Tibial nerve (tissue), 4 donors: Measurements from ENCODE around the gene ERI3.

ENCODE experiments used
- EP300 ChIP-seq, 2 donors: sonication (generic); formaldehyde crosslinking; IDR thresholded peaks; one replicate each; pipeline ENCODE4 v1.6.1; 2017; ENCODE audit warnings: antibody characterized with exemption in 2 of 2, mild to moderate bottlenecking in 1 of 2
- POLR2A ChIP-seq, 2 donors: fragments of 450-650 bp; IDR thresholded peaks; one replicate each; pipeline ENCODE4 v1.6.1; 2017; ENCODE audit warnings: antibody characterized with exemption in 2 of 2, mild to moderate bottlenecking in 2 of 2, moderate library complexity in 2 of 2
- TF ChIP-seq, protein P1 (sequence below), 5 experiments: fragments of 200-600 bp in 3 of 5; fragments of 450-650 bp in 2 of 5; sonication (generic) in 3 of 5; IDR thresholded peaks; one replicate each; pipeline ENCODE4 v1.5.1; 2016 to 2019; ENCODE audit warnings: antibody characterized with exemption in 5 of 5, mild to moderate bottlenecking in 3 of 5, moderate library complexity in 2 of 5

DNA sequence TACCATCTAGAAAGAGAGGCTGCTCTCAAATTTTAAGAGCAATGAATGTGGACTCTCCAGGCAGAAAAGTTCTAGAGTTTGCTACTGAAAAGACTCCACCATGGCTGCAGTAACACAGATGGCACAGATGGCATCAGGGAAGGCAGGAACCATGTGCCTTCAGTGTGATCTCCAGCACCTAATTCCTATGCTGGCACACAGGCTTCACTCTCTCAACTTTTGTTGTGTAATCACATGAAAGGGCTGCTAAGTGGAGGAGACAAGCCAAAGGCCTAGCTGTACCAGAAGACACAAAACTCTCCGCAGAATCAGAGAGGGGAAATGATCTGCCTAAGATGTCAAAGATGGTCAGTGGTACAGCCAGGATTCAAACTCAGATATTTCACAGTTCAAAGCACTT, 31.1 kb downstream of the ERI3 start:
- no peak for TF ChIP-seq POLR2A (IDR thresholded peaks at IDR 0.05)
- TF ChIP-seq, protein P1, sequence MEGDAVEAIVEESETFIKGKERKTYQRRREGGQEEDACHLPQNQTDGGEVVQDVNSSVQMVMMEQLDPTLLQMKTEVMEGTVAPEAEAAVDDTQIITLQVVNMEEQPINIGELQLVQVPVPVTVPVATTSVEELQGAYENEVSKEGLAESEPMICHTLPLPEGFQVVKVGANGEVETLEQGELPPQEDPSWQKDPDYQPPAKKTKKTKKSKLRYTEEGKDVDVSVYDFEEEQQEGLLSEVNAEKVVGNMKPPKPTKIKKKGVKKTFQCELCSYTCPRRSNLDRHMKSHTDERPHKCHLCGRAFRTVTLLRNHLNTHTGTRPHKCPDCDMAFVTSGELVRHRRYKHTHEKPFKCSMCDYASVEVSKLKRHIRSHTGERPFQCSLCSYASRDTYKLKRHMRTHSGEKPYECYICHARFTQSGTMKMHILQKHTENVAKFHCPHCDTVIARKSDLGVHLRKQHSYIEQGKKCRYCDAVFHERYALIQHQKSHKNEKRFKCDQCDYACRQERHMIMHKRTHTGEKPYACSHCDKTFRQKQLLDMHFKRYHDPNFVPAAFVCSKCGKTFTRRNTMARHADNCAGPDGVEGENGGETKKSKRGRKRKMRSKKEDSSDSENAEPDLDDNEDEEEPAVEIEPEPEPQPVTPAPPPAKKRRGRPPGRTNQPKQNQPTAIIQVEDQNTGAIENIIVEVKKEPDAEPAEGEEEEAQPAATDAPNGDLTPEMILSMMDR (IDR thresholded peaks at IDR 0.05), result no peak
- no peak for TF ChIP-seq EP300 (IDR thresholded peaks at IDR 0.05)
